ENCODE results near the gene ATP7A. TPM values are rescaled to one million over a fixed set of nuclear protein-coding genes. Genes with fewer than 3 reads are reported as not detected.
A peak's percentile ranks its signal among the peaks of the same experiment; 100 is the strongest.

The ATP7A gene
- total RNA-seq, 1 donor from 2014 or later, result 12.1 TPM

DNA sequence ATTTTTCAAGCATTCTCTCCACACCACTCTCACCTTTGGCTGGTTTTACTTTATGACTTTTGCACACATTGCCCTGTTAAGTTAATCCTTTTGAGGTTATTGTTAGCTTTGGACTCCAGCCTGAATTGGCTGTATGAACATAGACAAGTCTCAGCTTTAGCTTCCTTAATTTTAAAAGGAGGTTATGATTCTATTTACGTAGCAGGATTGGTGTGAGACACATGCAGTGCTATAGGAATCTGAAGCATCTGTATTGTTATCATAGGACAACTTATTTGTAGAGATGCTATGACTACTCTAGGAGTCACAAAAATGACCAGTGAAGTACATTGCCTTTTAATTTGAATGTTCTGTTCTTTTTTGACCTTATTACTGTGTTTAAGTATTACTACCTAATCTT, 43.2 kb downstream of the ATP7A start:
- Mint-ChIP-seq H3K36me3 (ENCODE audit: low read depth) (no peaks in the 10 kb centered on the region), H3K4me3 (ENCODE audit: unreplicated experiment) (no peak overlapping the region), H3K4me1 (ENCODE audit: low read depth) (peaks cover 11% of the 10 kb centered on the region), H3K27me3 (ENCODE audit: low read depth) (no peaks in the 10 kb centered on the region), H3K9me3 (ENCODE audit: low read depth) (peaks cover 14% of the 10 kb centered on the region), H3K27ac (ENCODE audit: unreplicated experiment) (peak overlapping the region; percentile 19)
- TF ChIP-seq, protein P1, sequence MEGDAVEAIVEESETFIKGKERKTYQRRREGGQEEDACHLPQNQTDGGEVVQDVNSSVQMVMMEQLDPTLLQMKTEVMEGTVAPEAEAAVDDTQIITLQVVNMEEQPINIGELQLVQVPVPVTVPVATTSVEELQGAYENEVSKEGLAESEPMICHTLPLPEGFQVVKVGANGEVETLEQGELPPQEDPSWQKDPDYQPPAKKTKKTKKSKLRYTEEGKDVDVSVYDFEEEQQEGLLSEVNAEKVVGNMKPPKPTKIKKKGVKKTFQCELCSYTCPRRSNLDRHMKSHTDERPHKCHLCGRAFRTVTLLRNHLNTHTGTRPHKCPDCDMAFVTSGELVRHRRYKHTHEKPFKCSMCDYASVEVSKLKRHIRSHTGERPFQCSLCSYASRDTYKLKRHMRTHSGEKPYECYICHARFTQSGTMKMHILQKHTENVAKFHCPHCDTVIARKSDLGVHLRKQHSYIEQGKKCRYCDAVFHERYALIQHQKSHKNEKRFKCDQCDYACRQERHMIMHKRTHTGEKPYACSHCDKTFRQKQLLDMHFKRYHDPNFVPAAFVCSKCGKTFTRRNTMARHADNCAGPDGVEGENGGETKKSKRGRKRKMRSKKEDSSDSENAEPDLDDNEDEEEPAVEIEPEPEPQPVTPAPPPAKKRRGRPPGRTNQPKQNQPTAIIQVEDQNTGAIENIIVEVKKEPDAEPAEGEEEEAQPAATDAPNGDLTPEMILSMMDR (IDR thresholded peaks at IDR 0.05), result no peak
- no peak for DNase-seq (ENCODE audit: low spot score)

DNA sequence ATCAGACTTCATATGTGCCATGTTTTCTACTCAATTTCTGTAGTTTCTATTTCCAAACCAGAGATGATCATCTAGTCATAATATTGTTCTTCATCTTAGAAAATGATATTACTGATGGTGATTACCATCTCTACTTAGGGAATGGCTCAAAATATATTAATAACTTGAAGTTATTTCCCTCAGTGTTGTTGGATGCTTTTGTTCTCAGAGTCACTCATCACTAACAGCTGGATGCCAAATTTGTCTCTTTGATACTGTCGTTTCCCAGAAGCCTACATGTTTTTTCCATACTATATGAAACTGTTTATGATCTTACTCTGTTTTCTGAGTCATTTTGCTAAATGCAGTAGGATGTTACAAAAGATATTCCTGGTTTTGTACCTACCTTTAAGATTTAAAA, 50.1 kb downstream of the ATP7A start:
- peaks cover 31% of the 10 kb centered on the region for H3K9me3 Mint-ChIP-seq (ENCODE audit: low read depth)
- H3K27ac Mint-ChIP-seq (ENCODE audit: unreplicated experiment), result no peak overlapping the region
- no peak for DNase-seq (ENCODE audit: low spot score)
- H3K4me3 Mint-ChIP-seq (ENCODE audit: unreplicated experiment), result no peak overlapping the region
- TF ChIP-seq, protein P1 (IDR thresholded peaks at IDR 0.05), result no peak
- H3K27me3 Mint-ChIP-seq (ENCODE audit: low read depth), result no peaks in the 10 kb centered on the region
- H3K4me1 Mint-ChIP-seq (ENCODE audit: low read depth), result peaks cover 12% of the 10 kb centered on the region
- peaks cover 2% of the 10 kb centered on the region for H3K36me3 Mint-ChIP-seq (ENCODE audit: low read depth)

DNA sequence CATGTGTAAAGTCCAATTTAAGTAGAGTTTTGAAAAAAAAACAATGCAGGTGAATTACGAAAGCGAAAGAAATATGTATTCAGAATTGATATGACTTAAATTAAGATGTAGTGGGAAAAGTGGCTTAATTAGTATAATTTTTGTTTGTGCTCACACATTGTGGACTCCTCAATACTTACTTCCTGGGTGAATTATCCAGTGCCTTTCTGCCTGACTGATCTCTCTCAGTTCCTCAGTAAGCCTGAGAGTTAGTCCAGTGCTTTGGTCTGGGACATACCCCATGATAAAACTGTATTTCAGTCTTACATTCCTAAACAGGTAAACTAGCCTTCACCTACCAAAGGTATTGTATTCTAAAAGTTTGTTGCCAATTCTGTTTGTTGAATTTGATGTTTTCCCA, 50.6 kb downstream of the ATP7A start:
- H3K4me3 Mint-ChIP-seq (ENCODE audit: unreplicated experiment), result no peak overlapping the region
- H3K27me3 Mint-ChIP-seq (ENCODE audit: low read depth), result no peaks in the 10 kb centered on the region
- TF ChIP-seq, protein P1 (IDR thresholded peaks at IDR 0.05), result no peak
- H3K4me1 Mint-ChIP-seq (ENCODE audit: low read depth), result peaks cover 12% of the 10 kb centered on the region
- H3K9me3 Mint-ChIP-seq (ENCODE audit: low read depth), result peaks cover 36% of the 10 kb centered on the region
- no peak for DNase-seq (ENCODE audit: low spot score)
- no peak overlapping the region for H3K27ac Mint-ChIP-seq (ENCODE audit: unreplicated experiment)
- H3K36me3 Mint-ChIP-seq (ENCODE audit: low read depth), result peaks cover 2% of the 10 kb centered on the region

DNA sequence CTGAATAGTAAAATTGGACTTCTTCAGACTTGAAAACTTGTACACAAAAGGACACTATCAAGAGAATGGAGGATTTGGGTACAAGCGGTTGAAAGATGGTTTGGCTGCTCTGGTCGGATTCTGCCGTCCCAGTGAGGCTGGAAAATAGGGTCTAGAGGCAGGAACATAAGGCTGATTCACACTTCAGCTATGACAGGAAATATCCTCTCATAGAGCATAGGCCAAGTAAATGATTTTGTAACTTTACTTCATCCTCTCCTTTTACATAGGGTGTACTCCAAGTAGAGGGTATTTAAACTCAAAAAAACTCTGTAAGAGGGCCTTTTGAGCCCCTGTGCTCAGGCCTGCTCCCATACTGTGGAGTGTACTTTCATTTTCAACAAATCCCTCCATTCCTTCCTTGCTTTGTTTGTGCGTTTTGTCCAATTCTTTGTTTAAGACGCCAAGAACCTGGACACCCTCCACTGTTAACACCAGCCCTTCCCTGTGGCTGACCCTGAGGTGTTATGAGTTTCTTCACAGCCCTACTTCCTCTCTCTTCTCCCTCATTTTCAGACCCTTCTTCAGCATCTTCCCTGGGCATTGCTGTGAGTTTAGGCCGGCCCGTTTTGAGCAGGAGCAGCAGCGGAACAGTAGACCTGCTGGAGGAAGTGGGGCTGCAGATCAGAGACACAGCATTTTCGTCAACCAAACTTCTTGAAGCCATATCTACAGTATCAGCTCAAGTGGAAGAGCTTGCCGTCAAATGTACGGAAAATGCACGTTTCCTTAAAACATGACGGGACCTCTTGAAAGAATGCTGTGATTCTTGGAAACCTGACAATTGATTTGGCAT, 51.8 kb downstream of the ATP7A start:
- peaks cover 38% of the 10 kb centered on the region for H3K9me3 Mint-ChIP-seq (ENCODE audit: low read depth)
- H3K36me3 Mint-ChIP-seq (ENCODE audit: low read depth), result peaks cover 2% of the 10 kb centered on the region
- no peak overlapping the region for H3K27ac Mint-ChIP-seq (ENCODE audit: unreplicated experiment)
- H3K4me1 Mint-ChIP-seq (ENCODE audit: low read depth), result peaks cover 12% of the 10 kb centered on the region
- TF ChIP-seq, protein P1 (IDR thresholded peaks at IDR 0.05), result no peak
- H3K4me3 Mint-ChIP-seq (ENCODE audit: unreplicated experiment), result no peak overlapping the region
- no peaks in the 10 kb centered on the region for H3K27me3 Mint-ChIP-seq (ENCODE audit: low read depth)
- DNase-seq (ENCODE audit: low spot score), result no peak

DNA sequence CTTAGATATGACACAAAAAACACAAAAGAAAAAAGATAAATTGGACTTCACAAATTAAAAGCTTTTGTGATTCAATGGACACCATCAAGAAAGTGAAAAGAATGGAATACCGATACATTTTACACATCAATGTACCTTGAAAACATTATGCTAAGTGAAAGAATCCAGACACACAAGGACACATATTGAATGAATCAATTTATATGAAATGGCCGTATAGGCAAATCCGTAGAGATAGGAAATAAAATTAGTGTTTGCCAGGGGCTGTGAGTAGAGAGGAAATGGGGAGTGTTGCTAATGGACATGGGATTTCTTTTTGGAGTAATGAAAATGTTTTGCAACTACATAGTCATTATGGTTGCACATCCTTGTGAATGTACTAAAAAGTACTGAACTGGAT, 55.9 kb downstream of the ATP7A start:
- peaks cover 24% of the 10 kb centered on the region for H3K9me3 Mint-ChIP-seq (ENCODE audit: low read depth)
- no peak overlapping the region for H3K4me3 Mint-ChIP-seq (ENCODE audit: unreplicated experiment)
- H3K27ac Mint-ChIP-seq (ENCODE audit: unreplicated experiment), result no peak overlapping the region
- H3K27me3 Mint-ChIP-seq (ENCODE audit: low read depth), result no peaks in the 10 kb centered on the region
- peaks cover 2% of the 10 kb centered on the region for H3K36me3 Mint-ChIP-seq (ENCODE audit: low read depth)
- TF ChIP-seq, protein P1 (IDR thresholded peaks at IDR 0.05), result no peak
- DNase-seq (ENCODE audit: low spot score), result no peak
- H3K4me1 Mint-ChIP-seq (ENCODE audit: low read depth), result peaks cover 12% of the 10 kb centered on the region

Data from chondrocyte (in vitro differentiated cells).